WTC11 (cell line): Measurements from ENCODE around the gene ST6GALNAC5.

Source experiments
- ATF2 ChIP-seq: sonication (generic); formaldehyde crosslinking; IDR thresholded peaks from 2 replicates; pipeline ENCODE4 v1.8.1; 2022; ENCODE audit warnings: low read depth, missing genetic modification reagents, borderline replicate concordance
- ATF3 ChIP-seq: sonication (generic); formaldehyde crosslinking; conservative IDR thresholded peaks from 2 replicates; pipeline ENCODE4 v1.8.1; 2022; ENCODE audit warnings: mild to moderate bottlenecking, missing genetic modification reagents
- TF ChIP-seq, protein P1 (sequence below): fragments of 200-600 bp; IDR thresholded peaks from 2 replicates; pipeline ENCODE4 v1.8.0; 2022; ENCODE audit warnings: antibody characterized with exemption
- TF ChIP-seq, protein P2 (sequence below): fragments of 250-450 bp; sonication (Bioruptor Pico); IDR thresholded peaks from 2 replicates; pipeline ENCODE4 v2.1.2; 2022; ENCODE audit warnings: mild to moderate bottlenecking, moderate library complexity

GRCh38 chr1:77096496-77097255, 229.4 kb downstream of the ST6GALNAC5 start:
- TF ChIP-seq ATF3 (CRISPR knock-in tag) (no peak), ATF2 (CRISPR knock-in tag) (no peak)
- TF ChIP-seq, protein P1, sequence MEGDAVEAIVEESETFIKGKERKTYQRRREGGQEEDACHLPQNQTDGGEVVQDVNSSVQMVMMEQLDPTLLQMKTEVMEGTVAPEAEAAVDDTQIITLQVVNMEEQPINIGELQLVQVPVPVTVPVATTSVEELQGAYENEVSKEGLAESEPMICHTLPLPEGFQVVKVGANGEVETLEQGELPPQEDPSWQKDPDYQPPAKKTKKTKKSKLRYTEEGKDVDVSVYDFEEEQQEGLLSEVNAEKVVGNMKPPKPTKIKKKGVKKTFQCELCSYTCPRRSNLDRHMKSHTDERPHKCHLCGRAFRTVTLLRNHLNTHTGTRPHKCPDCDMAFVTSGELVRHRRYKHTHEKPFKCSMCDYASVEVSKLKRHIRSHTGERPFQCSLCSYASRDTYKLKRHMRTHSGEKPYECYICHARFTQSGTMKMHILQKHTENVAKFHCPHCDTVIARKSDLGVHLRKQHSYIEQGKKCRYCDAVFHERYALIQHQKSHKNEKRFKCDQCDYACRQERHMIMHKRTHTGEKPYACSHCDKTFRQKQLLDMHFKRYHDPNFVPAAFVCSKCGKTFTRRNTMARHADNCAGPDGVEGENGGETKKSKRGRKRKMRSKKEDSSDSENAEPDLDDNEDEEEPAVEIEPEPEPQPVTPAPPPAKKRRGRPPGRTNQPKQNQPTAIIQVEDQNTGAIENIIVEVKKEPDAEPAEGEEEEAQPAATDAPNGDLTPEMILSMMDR = no peak
- TF ChIP-seq, protein P2, sequence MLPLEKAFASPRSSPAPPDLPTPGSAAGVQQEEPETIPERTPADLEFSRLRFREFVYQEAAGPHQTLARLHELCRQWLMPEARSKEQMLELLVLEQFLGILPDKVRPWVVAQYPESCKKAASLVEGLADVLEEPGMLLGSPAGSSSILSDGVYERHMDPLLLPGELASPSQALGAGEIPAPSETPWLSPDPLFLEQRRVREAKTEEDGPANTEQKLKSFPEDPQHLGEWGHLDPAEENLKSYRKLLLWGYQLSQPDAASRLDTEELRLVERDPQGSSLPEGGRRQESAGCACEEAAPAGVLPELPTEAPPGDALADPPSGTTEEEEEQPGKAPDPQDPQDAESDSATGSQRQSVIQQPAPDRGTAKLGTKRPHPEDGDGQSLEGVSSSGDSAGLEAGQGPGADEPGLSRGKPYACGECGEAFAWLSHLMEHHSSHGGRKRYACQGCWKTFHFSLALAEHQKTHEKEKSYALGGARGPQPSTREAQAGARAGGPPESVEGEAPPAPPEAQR (CRISPR knock-in tag) = no peak
